ENCODE data around the gene FOXJ3. TPM values are rescaled to one million over a fixed set of nuclear protein-coding genes. Genes with fewer than 3 reads are reported as not detected.

Gene FOXJ3
- total RNA-seq, 1 experiment from 2014 or later: 27.9 TPM

GRCh38 chr1:42137766-42138165, 197.3 kb downstream of the FOXJ3 start:
- Histone ChIP-seq H3K27me3 (replicated peaks) (peaks cover 6% of the 10 kb centered on the region), H3K27ac (no peak overlapping the region), H3K36me3 (no peaks in the 10 kb centered on the region), H3K4me1 (replicated peaks) (no peaks in the 10 kb centered on the region), H3K4me3 (no peak overlapping the region), H3K9me3 (replicated peaks) (no peaks in the 10 kb centered on the region)
- DNase-seq (ENCODE audit: low read depth in 1 of 2, low spot score in 2 of 2): no peak

GRCh38 chr1:42136466-42136865, 198.6 kb downstream of the FOXJ3 start:
- DNase-seq (ENCODE audit: low read depth in 1 of 2, low spot score in 2 of 2): no peak

GRCh38 chr1:42135426-42135825, 199.6 kb downstream of the FOXJ3 start:
- DNase-seq (ENCODE audit: low read depth in 1 of 2, low spot score in 2 of 2): no peak
- Histone ChIP-seq H3K27ac (no peak overlapping the region), H3K27me3 (replicated peaks) (peaks cover under 1% of the 10 kb centered on the region), H3K36me3 (no peaks in the 10 kb centered on the region), H3K4me3 (no peak overlapping the region), H3K9me3 (replicated peaks) (no peaks in the 10 kb centered on the region), H3K4me1 (replicated peaks) (no peaks in the 10 kb centered on the region)

More at GRCh38 chr1:42136466-42136865, 198.6 kb downstream of the FOXJ3 start:
- no peaks in the 10 kb centered on the region for H3K4me1 ChIP-seq (replicated peaks)
- H3K9me3 ChIP-seq (replicated peaks): no peaks in the 10 kb centered on the region
- H3K4me3 ChIP-seq: no peak overlapping the region
- H3K27me3 ChIP-seq (replicated peaks): no peaks in the 10 kb centered on the region; the same call in none of the 2 replicates
- H3K27ac ChIP-seq: no peak overlapping the region
- no peaks in the 10 kb centered on the region for H3K36me3 ChIP-seq

GRCh38 chr1:42133809-42134526, 201.1 kb downstream of the FOXJ3 start:
- Histone ChIP-seq H3K27me3 (replicated peaks) (peaks cover 9% of the 10 kb centered on the region), H3K4me1 (replicated peaks) (no peaks in the 10 kb centered on the region), H3K27ac (no peak overlapping the region), H3K36me3 (no peaks in the 10 kb centered on the region), H3K9me3 (replicated peaks) (no peaks in the 10 kb centered on the region), H3K4me3 (no peak overlapping the region)
- no peak for DNase-seq (ENCODE audit: low read depth in 1 of 2, low spot score in 2 of 2)

- no peak for DNase-seq (ENCODE audit: low read depth in 1 of 2, low spot score in 2 of 2)
- H3K36me3 ChIP-seq: no peaks in the 10 kb centered on the region
- no peak overlapping the region for H3K27ac ChIP-seq
- H3K27me3 ChIP-seq (replicated peaks): peaks cover 9% of the 10 kb centered on the region
- no peak overlapping the region for H3K4me3 ChIP-seq
- no peaks in the 10 kb centered on the region for H3K9me3 ChIP-seq (replicated peaks)
- H3K4me1 ChIP-seq (replicated peaks): no peaks in the 10 kb centered on the region
Observed at GRCh38 chr1:42133390-42133789, 201.6 kb downstream of the FOXJ3 start.

- H3K36me3 ChIP-seq: no peaks in the 10 kb centered on the region
- H3K9me3 ChIP-seq (replicated peaks): no peaks in the 10 kb centered on the region
- H3K4me1 ChIP-seq (replicated peaks): no peaks in the 10 kb centered on the region
- H3K4me3 ChIP-seq: no peak overlapping the region
- H3K27ac ChIP-seq: no peak overlapping the region
- no peak for DNase-seq (ENCODE audit: low read depth in 1 of 2, low spot score in 2 of 2)
- H3K27me3 ChIP-seq (replicated peaks): peaks cover 16% of the 10 kb centered on the region
Observed at GRCh38 chr1:42130061-42130660, 204.9 kb downstream of the FOXJ3 start.

- no peaks in the 10 kb centered on the region for H3K9me3 ChIP-seq (replicated peaks)
- peaks cover 21% of the 10 kb centered on the region for H3K27me3 ChIP-seq (replicated peaks)
- no peaks in the 10 kb centered on the region for H3K4me1 ChIP-seq (replicated peaks)
- no peaks in the 10 kb centered on the region for H3K36me3 ChIP-seq
- no peak overlapping the region for H3K27ac ChIP-seq
- DNase-seq (ENCODE audit: low read depth in 1 of 2, low spot score in 2 of 2): no peak
- H3K4me3 ChIP-seq: no peak overlapping the region
Observed at GRCh38 chr1:42128964-42129363, 206.1 kb downstream of the FOXJ3 start.

- no peak overlapping the region for H3K27ac ChIP-seq
- no peaks in the 10 kb centered on the region for H3K9me3 ChIP-seq (replicated peaks)
- no peak for DNase-seq (ENCODE audit: low read depth in 1 of 2, low spot score in 2 of 2)
- H3K4me1 ChIP-seq (replicated peaks): no peaks in the 10 kb centered on the region
- no peak overlapping the region for H3K4me3 ChIP-seq
- peaks cover 21% of the 10 kb centered on the region for H3K27me3 ChIP-seq (replicated peaks)
- H3K36me3 ChIP-seq: no peaks in the 10 kb centered on the region
Observed at GRCh38 chr1:42128499-42128898, 206.5 kb downstream of the FOXJ3 start.

GRCh38 chr1:42127767-42128166, 207.3 kb downstream of the FOXJ3 start:
- Histone ChIP-seq H3K27me3 (replicated peaks) (peaks cover 21% of the 10 kb centered on the region), H3K27ac (no peak overlapping the region), H3K4me1 (replicated peaks) (no peaks in the 10 kb centered on the region), H3K4me3 (no peak overlapping the region), H3K9me3 (replicated peaks) (no peaks in the 10 kb centered on the region), H3K36me3 (no peaks in the 10 kb centered on the region)
- DNase-seq (ENCODE audit: low read depth in 1 of 2, low spot score in 2 of 2): no peak

Other genes with a start within 250 kb of the FOXJ3 start
- not detected in 2 replicates for gene GUCA2B, start 181.8 kb downstream of the FOXJ3 start, total RNA-seq (2014; rRNA removed; shearing (Covaris generic))
- gene GUCA2A, start 170.5 kb downstream of the FOXJ3 start, total RNA-seq (2014; rRNA removed; shearing (Covaris generic)): not detected in 2 replicates
- under 0.01 TPM in 1 of 2 replicates, not detected in the other for gene RIMKLA, start 45.6 kb upstream of the FOXJ3 start, total RNA-seq (2014; rRNA removed; shearing (Covaris generic))
- not detected in 2 replicates for gene ZMYND12, start 120.8 kb upstream of the FOXJ3 start, total RNA-seq (2014; rRNA removed; shearing (Covaris generic))
- gene PPCS, start 121.3 kb upstream of the FOXJ3 start, total RNA-seq (2014; rRNA removed; shearing (Covaris generic)): 36.9 and 53.6 TPM in 2 replicates
- gene CCDC30, start 128.1 kb upstream of the FOXJ3 start, total RNA-seq (2014; rRNA removed; shearing (Covaris generic)): 0.13 TPM in 1 of 2 replicates, not detected in the other